ENCODE results near the gene CLIC2.

- TF ChIP-seq, protein P1, sequence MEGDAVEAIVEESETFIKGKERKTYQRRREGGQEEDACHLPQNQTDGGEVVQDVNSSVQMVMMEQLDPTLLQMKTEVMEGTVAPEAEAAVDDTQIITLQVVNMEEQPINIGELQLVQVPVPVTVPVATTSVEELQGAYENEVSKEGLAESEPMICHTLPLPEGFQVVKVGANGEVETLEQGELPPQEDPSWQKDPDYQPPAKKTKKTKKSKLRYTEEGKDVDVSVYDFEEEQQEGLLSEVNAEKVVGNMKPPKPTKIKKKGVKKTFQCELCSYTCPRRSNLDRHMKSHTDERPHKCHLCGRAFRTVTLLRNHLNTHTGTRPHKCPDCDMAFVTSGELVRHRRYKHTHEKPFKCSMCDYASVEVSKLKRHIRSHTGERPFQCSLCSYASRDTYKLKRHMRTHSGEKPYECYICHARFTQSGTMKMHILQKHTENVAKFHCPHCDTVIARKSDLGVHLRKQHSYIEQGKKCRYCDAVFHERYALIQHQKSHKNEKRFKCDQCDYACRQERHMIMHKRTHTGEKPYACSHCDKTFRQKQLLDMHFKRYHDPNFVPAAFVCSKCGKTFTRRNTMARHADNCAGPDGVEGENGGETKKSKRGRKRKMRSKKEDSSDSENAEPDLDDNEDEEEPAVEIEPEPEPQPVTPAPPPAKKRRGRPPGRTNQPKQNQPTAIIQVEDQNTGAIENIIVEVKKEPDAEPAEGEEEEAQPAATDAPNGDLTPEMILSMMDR (IDR thresholded peaks at IDR 0.05): no peak
- no peak for TF ChIP-seq POLR2A (IDR thresholded peaks at IDR 0.05)
Observed at GRCh38 chrX:155314260-155314659, 20.2 kb downstream of the CLIC2 start.

Measured in prostate gland (tissue), 2 donors.